Stimulated activated CD8-positive, alpha-beta memory T cell treated with anti-CD3 and anti-CD28 coated beads, Interleukin-12 subunit alpha, Interleukin-12 subunit beta, amount 100 ng/mL, for 24 hours (primary cell): ENCODE measurements around the gene PTPRJ.
"Not testable (repeated sequence)": the region's sequence is repeated elsewhere in the genome, so short reads cannot be mapped to it uniquely, and the experiment has no call there.

Source experiments
- DNase-seq: peaks from one replicate; pipeline ENCODE4 v3.0.0-alpha.2; 2020; ENCODE audit errors: extremely low read depth

PTPRJ gene

DNA sequence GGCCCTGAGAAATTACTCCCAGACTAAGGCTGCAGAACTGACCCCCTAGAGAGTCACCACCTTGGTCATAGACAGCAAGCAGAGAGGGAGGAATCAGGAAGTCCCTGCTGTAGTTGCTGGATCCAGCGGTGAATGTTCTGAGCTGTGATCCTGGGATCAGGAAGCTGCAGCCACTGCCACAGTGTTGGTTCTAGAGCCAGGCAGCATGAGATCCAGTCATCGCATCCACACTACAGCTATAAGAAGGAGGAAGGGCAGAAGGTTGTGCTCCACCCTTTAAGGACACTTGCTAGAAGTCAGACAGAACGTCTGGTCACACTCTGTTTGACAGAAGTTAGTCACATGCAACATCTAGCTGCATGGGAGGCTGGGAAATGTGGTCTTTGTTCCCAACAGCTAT, 131.5 kb downstream of the PTPRJ start:
- no peak for DNase-seq

GRCh38 chr11:48114740-48115139, 134.4 kb downstream of the PTPRJ start:
- no peak for DNase-seq

DNA sequence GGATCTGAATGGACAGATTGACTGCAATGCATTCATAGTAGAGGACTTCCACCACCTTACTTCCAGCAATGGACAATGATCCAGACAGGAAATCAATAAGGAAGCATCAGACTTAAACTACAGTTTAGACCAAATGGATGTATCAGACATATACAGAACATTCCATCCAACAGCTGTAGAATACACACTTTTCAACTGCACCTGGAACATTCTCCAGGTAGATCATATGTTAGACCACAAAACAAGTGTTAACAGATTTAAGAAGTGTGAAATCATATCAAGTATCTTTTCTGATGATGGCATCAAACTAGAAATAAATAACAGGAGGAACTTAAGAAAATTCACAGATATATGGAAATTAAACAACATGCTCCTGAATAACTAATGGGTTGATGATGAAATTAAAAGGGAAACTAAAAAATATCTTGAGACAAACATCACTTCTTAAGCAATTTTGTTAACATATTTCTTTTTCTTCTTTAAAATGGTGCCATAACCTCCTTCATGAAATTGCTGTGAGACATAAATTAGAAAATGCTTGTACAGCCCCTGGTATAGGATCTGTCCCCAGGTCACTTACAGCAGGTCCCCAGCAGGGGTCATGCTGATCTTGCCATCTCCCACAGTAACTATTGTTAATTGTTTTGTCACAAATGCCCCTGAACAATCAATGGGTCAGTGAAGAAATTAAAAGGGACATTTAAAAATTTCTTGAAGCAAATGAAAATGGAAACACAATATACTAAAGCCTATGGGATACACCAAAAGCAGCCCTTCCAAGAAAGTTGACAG, 136.3 kb downstream of the PTPRJ start:
- DNase-seq = no peak

DNA sequence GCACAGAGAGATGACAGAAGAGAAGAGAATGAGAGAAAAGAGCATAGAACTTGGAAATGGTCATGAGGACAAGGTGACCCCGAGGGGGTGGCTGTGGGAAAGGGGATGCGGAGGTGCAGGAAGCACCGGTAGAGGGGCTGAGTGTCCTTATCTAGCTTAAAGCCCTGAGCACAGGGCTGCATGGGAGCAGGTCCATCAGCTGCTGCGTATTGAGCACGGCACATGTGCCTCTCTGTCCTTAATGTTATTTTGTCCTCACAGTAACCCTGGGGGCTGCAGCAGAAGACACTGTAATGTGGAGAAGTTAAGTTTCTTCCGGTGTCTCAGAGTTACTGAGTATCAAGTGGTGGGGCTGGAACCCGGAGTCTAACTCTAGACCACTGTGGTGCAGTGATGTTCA, 141.9 kb downstream of the PTPRJ start:
- DNase-seq = no peak

GRCh38 chr11:48122656-48123055, 142.3 kb downstream of the PTPRJ start:
- no peak for DNase-seq

- no peak for DNase-seq
Observed at GRCh38 chr11:48123254-48123875, 143.0 kb downstream of the PTPRJ start.

- DNase-seq = no peak
Observed at GRCh38 chr11:48123934-48124755, 143.8 kb downstream of the PTPRJ start.

DNA sequence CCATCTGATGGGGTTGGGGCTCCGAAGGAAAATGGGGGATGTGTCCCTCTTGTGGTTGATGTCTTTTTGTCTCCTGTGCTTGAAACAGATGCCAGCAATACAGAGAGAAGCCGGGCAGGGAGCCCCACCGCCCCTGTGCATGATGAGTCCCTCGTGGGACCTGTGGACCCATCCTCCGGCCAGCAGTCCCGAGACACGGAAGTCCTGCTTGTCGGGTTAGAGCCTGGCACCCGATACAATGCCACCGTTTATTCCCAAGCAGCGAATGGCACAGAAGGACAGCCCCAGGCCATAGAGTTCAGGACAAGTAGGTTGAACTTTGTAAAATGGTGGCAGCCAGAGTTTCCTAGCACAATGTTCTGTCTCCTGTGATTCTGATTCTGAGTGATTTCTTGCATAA, 144.5 kb downstream of the PTPRJ start:
- DNase-seq = no peak

GRCh38 chr11:48125866-48126265, 145.5 kb downstream of the PTPRJ start:
- DNase-seq = no peak

DNA sequence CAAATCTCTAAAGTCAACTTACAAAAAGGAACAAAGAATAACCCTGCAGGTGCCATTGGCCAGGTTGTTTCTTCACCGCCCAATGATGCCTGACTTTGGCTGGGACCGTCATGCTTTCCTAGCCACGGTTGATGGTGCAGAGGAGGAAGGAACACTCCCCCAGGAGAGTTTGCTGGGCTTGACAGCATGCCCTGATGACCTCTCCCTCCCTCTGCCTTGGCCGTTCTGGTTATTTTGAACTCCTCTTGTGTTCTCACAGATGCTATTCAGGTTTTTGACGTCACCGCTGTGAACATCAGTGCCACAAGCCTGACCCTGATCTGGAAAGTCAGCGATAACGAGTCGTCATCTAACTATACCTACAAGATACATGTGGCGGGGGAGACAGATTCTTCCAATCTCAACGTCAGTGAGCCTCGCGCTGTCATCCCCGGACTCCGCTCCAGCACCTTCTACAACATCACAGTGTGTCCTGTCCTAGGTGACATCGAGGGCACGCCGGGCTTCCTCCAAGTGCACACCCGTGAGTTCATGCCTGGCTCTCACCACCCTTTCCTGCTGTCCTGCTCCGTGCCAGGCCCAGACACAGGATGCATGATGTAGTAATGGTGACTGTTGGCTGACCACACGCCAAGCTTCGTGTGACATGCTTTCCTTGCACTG, 147.3 kb downstream of the PTPRJ start:
- DNase-seq = no peak

- DNase-seq = no peak
Observed at GRCh38 chr11:48129697-48130395, 149.5 kb downstream of the PTPRJ start.

DNA sequence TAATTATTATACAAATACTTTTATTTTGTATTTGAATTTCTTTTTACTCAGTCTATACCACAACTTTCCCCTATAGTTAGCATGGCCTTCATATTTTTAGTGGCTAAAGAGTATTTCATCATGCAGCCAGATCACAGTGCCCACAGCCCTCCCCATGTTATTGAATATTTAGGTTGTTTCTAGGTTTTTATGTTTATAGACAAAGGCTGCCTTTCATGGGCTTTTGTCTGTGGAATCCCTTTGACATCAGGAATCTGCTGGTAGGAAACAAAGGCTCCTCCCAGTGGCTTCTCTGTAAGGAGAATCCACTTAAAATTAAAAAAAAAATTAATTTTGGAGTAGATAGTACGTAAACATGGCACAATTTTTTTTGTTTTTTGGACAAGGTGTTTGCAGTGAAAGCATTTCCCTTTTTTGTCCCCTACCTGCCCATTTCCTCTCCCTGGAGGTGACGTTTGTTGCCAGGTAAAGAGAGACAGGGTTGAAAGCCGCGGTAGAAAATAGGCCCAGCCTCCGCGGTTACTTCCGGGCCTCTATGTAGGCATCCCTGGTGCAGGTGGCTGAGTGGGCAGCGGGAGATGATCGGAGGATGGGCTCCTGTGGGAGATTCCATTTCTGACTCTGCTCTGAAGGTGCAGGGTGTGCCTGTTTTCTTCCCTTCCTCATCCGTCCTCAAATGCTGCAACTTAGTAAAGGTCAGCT, 154.0 kb downstream of the PTPRJ start:
- DNase-seq = no peak

- DNase-seq = no peak
Observed at GRCh38 chr11:48138222-48138621, 157.9 kb downstream of the PTPRJ start.

DNA sequence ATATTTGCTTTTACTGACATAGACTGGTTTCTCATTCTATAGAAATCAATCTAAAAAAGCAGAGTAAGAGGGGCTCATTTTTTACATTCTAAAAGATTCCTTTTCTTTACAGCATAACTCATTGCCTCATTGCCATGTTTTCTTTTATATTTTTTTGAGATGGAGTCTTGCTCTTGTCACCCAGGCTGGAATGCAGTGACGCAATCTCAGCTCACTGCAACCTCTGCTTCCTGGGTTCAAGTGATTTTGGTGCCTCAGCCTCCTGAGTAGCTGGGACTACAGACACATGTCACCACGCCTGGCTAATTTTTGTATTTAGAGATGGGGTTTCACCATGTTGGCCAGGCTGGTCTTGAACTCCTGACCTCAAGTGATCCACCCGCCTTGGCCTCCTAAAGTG, 159.5 kb downstream of the PTPRJ start:
- DNase-seq = not testable (repeated sequence)

GRCh38 chr11:48141475-48142122, 161.2 kb downstream of the PTPRJ start:
- DNase-seq = no peak

DNA sequence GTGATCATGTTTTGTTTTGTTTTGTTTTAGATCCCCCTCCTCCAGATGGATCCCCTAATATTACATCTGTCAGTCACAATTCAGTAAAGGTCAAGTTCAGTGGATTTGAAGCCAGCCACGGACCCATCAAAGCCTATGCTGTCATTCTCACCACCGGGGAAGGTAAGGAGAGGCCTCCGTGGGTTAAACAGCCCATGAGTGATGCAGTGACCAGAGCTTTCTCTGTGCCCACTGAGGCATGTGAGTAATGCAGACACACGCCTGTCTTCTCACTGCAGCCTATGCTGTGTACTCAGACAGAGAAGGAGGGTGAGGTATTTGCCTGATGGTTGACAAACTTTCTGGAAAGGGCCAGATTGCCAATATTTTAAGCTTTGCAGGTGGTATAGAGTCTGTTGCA, 162.5 kb downstream of the PTPRJ start:
- no peak for DNase-seq

DNA sequence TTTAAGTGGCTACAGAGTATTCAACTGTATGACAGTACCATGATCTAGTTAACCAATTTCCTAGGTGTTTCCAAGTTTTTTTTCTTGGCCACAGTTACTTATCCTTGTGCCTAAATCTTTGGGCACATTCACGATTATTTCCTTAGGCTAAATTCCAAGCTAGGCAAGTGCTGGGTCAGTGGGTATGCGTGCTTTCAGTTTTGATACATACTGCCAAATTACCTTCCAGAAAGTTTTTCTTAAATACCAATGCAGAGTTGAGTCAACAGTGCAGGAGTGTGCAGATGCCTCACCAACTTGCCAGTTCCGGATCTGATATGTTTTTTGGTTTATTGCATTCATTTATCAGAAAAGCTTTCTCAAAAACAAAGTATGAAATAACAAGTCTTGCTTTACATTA, 168.4 kb downstream of the PTPRJ start:
- DNase-seq = no peak

- no peak for DNase-seq
Observed at GRCh38 chr11:48150213-48150612, 169.9 kb downstream of the PTPRJ start.

DNA sequence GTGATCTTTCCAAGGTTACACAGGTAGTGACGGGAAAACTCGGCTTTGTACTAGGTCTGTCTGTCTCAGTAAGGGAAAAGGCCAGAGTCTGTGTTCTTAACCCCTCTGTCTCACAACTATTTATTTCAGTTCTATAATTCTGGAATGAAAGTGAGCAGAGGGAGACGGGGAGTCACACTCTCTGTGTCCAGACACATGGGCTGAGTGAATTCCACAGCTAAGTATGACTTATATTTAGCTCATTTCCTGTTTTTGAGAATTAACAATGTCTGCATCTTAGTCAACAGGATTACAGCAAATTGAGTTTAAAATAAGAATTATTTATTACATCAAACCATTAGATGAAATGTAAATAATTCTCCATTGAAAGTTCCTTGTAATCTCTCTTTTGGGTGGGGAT, 173.8 kb downstream of the PTPRJ start:
- no peak for DNase-seq
